Measurements from ENCODE around the gene CCIN. TPM values are rescaled to one million over a fixed set of nuclear protein-coding genes. Genes with fewer than 3 reads are reported as not detected.

The CCIN gene
- total RNA-seq, 1 experiment from 2014 or later = 0.20 TPM

- no peak for ATAC-seq
- CTCF ChIA-PET = interaction anchor here (1.1 to 1.5 kb wide), 2 partner anchors 14 to 18 kb away, joined by 5 to 6 read pairs; no protein-coding TSS in a partner anchor
Observed at GRCh38 chr9:36149197-36149596, 20.0 kb upstream of the CCIN start.

GRCh38 chr9:36150574-36151315 is 18.4 kb upstream of the CCIN start:
- ChIA-PET CTCF (no interaction called here), POLR2A (interaction anchor here (2.2 kb wide), 1 partner anchor 13 kb away, joined by 8 read pairs; no protein-coding TSS in a partner anchor)
- Mint-ChIP-seq H3K27ac (no peak overlapping the region), H3K4me1 (peaks cover 6% of the 10 kb centered on the region; the same call in 1 of the 2 replicates), H3K36me3 (peaks cover 10% of the 10 kb centered on the region), H3K27me3 (ENCODE audit: low read depth) (peaks cover 7% of the 10 kb centered on the region), H3K9me3 (peaks cover 12% of the 10 kb centered on the region), H3K4me3 (no peak overlapping the region)
- ATAC-seq = no peak
- DNase-seq (ENCODE audit: low spot score) = no peak
- TF ChIP-seq OVOL2 (CRISPR knock-in tag; IDR thresholded peaks at IDR 0.05; ENCODE audit: borderline replicate concordance) (no peak), NFE2L1 (CRISPR knock-in tag; IDR thresholded peaks at IDR 0.05) (no peak), FOXP1 (CRISPR knock-in tag; IDR thresholded peaks at IDR 0.05; ENCODE audit: borderline replicate concordance) (no peak), CDX4 (CRISPR knock-in tag; IDR thresholded peaks at IDR 0.05; ENCODE audit: borderline replicate concordance) (no peak), ZMAT4 (CRISPR knock-in tag; IDR thresholded peaks at IDR 0.05) (no peak), ATF2 (CRISPR knock-in tag; IDR thresholded peaks at IDR 0.05; ENCODE audit: borderline replicate concordance, low read depth) (no peak), E2F1 (CRISPR knock-in tag; IDR thresholded peaks at IDR 0.05) (no peak), PREB (CRISPR knock-in tag; IDR thresholded peaks at IDR 0.05; ENCODE audit: borderline replicate concordance) (no peak)

More at GRCh38 chr9:36149197-36149596, 20.0 kb upstream of the CCIN start:
- no peaks in the 10 kb centered on the region for H3K4me1 Mint-ChIP-seq
- TF ChIP-seq ETV6 (CRISPR knock-in tag; IDR thresholded peaks at IDR 0.05) (no peak), ZNF121 (CRISPR knock-in tag; IDR thresholded peaks at IDR 0.05) (no peak), JAZF1 (CRISPR knock-in tag; IDR thresholded peaks at IDR 0.05) (no peak), CREB1 (CRISPR knock-in tag; IDR thresholded peaks at IDR 0.05) (no peak), HMGA2 (CRISPR knock-in tag; IDR thresholded peaks at IDR 0.05) (no peak), ZNF281 (CRISPR knock-in tag; IDR thresholded peaks at IDR 0.05) (no peak), ATF6 (CRISPR knock-in tag; IDR thresholded peaks at IDR 0.05) (no peak), JUN (CRISPR knock-in tag; IDR thresholded peaks at IDR 0.05) (no peak), NFYB (CRISPR knock-in tag; conservative IDR thresholded peaks at IDR 0.05; ENCODE audit: low read depth) (no peak), ZNF263 (CRISPR knock-in tag; IDR thresholded peaks at IDR 0.05; ENCODE audit: low read depth) (no peak)
- peaks cover 13% of the 10 kb centered on the region for H3K36me3 Mint-ChIP-seq
- no peak overlapping the region for H3K27ac Mint-ChIP-seq
- H3K4me3 Mint-ChIP-seq = no peak overlapping the region
- DNase-seq (ENCODE audit: low spot score) = no peak
- H3K27me3 Mint-ChIP-seq (ENCODE audit: low read depth) = peaks cover 15% of the 10 kb centered on the region
- POLR2A ChIA-PET = interaction anchor here (1.4 kb wide), 1 partner anchor 14 kb away, joined by 4 read pairs; no protein-coding TSS in a partner anchor
- H3K9me3 Mint-ChIP-seq = peaks cover 18% of the 10 kb centered on the region
